ENCODE measurements around the gene EIF4ENIF1. TPM values are rescaled to one million over a fixed set of nuclear protein-coding genes. Genes with fewer than 3 reads are reported as not detected.

The EIF4ENIF1 gene
- total RNA-seq, 1 donor from 2014 or later, result 48.1 TPM

GRCh38 chr22:31400023-31400397 is 89.6 kb downstream of the EIF4ENIF1 start:
- H3K27ac Mint-ChIP-seq (ENCODE audit: unreplicated experiment), result peak overlapping the region; percentile 99
- peaks cover 3% of the 10 kb centered on the region for H3K36me3 Mint-ChIP-seq (ENCODE audit: low read depth)
- H3K9me3 Mint-ChIP-seq, result no peaks in the 10 kb centered on the region
- peaks cover 17% of the 10 kb centered on the region for H3K4me1 Mint-ChIP-seq
- DNase-seq (ENCODE audit: low read depth, low spot score), result no peak
- peak overlapping the region; percentile 94 for H3K4me3 Mint-ChIP-seq
- TF ChIP-seq CTCF (conservative IDR thresholded peaks at IDR 0.05), result no peak
- H3K27me3 Mint-ChIP-seq (ENCODE audit: low read depth), result no peaks in the 10 kb centered on the region

GRCh38 chr22:31399211-31400022 is 90.2 kb downstream of the EIF4ENIF1 start, which contains the start of gene DRG1:
DRG1 (plus strand) TSS chr22:31399604; CDS start chr22:31399684, 80 bp downstream.
- no peak for TF ChIP-seq CTCF (conservative IDR thresholded peaks at IDR 0.05)
- peaks cover 17% of the 10 kb centered on the region for H3K4me1 Mint-ChIP-seq
- peak; percentile 97 for DNase-seq (ENCODE audit: low read depth, low spot score)
- peak within 1 kb of the TSS; percentile 94 for H3K4me3 Mint-ChIP-seq
- peaks cover 3% of the 10 kb centered on the region for H3K36me3 Mint-ChIP-seq (ENCODE audit: low read depth)
- H3K9me3 Mint-ChIP-seq, result peaks cover 1% of the 10 kb centered on the region
- H3K27me3 Mint-ChIP-seq (ENCODE audit: low read depth), result no peaks in the 10 kb centered on the region
- peak within 1 kb of the TSS; percentile 99 for H3K27ac Mint-ChIP-seq (ENCODE audit: unreplicated experiment)

- Mint-ChIP-seq H3K9me3 (peaks cover 4% of the 10 kb centered on the region), H3K4me3 (peak overlapping the region; percentile 94), H3K27ac (ENCODE audit: unreplicated experiment) (peak overlapping the region; percentile 16), H3K27me3 (ENCODE audit: low read depth) (no peaks in the 10 kb centered on the region), H3K4me1 (peaks cover 17% of the 10 kb centered on the region), H3K36me3 (ENCODE audit: low read depth) (peaks cover 3% of the 10 kb centered on the region)
- no peak for DNase-seq (ENCODE audit: low read depth, low spot score)
- TF ChIP-seq CTCF (conservative IDR thresholded peaks at IDR 0.05), result no peak
These were observed 91.4 kb downstream of the EIF4ENIF1 start for GRCh38 chr22:31398231-31398630.

- TF ChIP-seq CTCF (conservative IDR thresholded peaks at IDR 0.05), result no peak
- Mint-ChIP-seq H3K4me1 (peaks cover 5% of the 10 kb centered on the region), H3K27me3 (ENCODE audit: low read depth) (no peaks in the 10 kb centered on the region), H3K4me3 (no peak overlapping the region), H3K9me3 (peaks cover 4% of the 10 kb centered on the region), H3K36me3 (ENCODE audit: low read depth) (no peaks in the 10 kb centered on the region), H3K27ac (ENCODE audit: unreplicated experiment) (no peak overlapping the region)
- DNase-seq (ENCODE audit: low read depth, low spot score), result no peak
These were observed 95.3 kb downstream of the EIF4ENIF1 start for GRCh38 chr22:31394326-31394725.

GRCh38 chr22:31393893-31394292 is 95.7 kb downstream of the EIF4ENIF1 start:
- TF ChIP-seq CTCF (conservative IDR thresholded peaks at IDR 0.05), result no peak
- peaks cover 4% of the 10 kb centered on the region for H3K9me3 Mint-ChIP-seq
- H3K27me3 Mint-ChIP-seq (ENCODE audit: low read depth), result no peaks in the 10 kb centered on the region
- no peak overlapping the region for H3K4me3 Mint-ChIP-seq
- no peaks in the 10 kb centered on the region for H3K36me3 Mint-ChIP-seq (ENCODE audit: low read depth)
- no peak overlapping the region for H3K27ac Mint-ChIP-seq (ENCODE audit: unreplicated experiment)
- no peak for DNase-seq (ENCODE audit: low read depth, low spot score)
- peaks cover 3% of the 10 kb centered on the region for H3K4me1 Mint-ChIP-seq

Other genes with a start within 250 kb of the EIF4ENIF1 start
- gene PIK3IP1, start 197.4 kb downstream of the EIF4ENIF1 start, total RNA-seq, result 1.8 and 2.3 TPM in 2 replicates
- gene PATZ1, start 143.5 kb downstream of the EIF4ENIF1 start, total RNA-seq, result 104 and 105 TPM in 2 replicates
- gene DRG1, start 90.2 kb downstream of the EIF4ENIF1 start, total RNA-seq, result 80.5 and 84.1 TPM in 2 replicates
- 67.3 and 73.1 TPM in 2 replicates for gene SFI1, start 6.7 kb upstream of the EIF4ENIF1 start, total RNA-seq
- gene PISD, start 172.4 kb upstream of the EIF4ENIF1 start, total RNA-seq, result 29.0 and 29.2 TPM in 2 replicates